Measurements from ENCODE around the gene VSTM4. TPM values are rescaled to one million over a fixed set of nuclear protein-coding genes. Genes with fewer than 3 reads are reported as not detected.

The VSTM4 gene
- total RNA-seq, 4 donors from 2014 or later = 1.8 to 4.0 (median 2.6) TPM

DNA sequence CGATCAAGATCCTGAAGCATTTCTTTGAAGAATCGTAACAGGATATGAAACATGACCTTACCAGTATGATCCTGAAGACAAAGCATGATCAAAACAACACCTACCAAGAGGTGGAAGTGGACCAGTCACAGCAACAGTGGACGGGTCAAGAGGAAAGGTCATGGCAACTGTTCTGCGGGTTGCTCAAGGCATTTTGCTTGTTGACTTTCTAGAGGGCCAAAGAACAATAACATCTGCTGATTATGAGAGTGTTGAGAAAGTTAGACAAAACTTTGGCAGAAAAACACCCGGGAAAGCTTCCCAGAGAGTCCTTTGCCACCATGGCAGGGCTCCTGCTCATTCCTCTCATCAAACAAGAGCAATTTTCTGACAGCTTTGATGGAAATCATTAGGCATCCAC, 110.1 kb downstream of the VSTM4 start:
- no peak overlapping the region for H3K27ac ChIP-seq
- H3K4me1 ChIP-seq = peaks cover 13 to 20% of the 10 kb centered on the region in 2 donors

DNA sequence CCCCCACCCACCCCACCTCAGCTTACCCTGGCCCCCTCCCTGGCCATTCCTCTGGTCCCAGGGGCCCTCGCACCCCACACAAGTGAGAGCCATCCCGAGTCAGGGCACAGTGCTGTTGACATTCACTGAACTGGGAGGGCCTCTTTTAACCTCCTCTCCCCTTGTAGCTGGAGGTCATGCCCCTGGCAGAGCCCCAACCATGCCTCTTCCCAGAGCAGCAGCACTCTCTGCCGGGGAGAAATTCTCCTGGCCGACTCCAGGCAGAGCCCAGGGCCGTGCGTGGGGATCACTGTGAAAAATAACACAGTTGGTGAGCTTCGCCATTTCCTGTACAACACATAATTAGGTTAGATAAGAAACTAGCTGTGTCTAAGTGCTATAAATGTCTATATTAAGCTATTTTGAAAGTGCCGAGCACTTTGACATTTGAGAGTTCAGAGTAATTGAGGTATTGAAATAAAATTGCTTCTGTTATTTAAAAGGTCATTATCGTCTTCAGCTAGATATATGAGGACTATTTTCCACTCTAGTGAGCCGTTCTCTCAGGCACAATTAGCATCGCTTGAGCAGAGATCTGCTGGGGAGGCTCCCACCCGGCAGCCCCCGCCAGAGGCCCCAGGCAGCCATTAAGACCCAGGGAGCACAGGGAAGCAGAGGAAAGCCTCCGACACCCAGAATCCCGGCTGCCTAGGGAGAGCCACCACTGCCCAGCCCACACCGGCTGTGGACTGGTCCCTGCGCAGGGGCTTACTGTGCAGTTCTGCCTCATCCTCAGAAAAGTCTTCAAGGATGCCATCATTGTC, 113.3 kb downstream of the VSTM4 start:
- no peak overlapping the region for H3K4me3 ChIP-seq
- H3K27ac ChIP-seq = no peak overlapping the region
- DNase-seq (no peak), ATAC-seq (no peak)
- H3K4me1 ChIP-seq = no peaks in the 10 kb centered on the region
- H3K36me3 ChIP-seq = no peaks in the 10 kb centered on the region
- no peaks in the 10 kb centered on the region for H3K27me3 ChIP-seq
- H3K9me3 ChIP-seq = no peaks in the 10 kb centered on the region
- TF ChIP-seq POLR2A (IDR thresholded peaks at IDR 0.05) = no peak
- TF ChIP-seq, protein P1, sequence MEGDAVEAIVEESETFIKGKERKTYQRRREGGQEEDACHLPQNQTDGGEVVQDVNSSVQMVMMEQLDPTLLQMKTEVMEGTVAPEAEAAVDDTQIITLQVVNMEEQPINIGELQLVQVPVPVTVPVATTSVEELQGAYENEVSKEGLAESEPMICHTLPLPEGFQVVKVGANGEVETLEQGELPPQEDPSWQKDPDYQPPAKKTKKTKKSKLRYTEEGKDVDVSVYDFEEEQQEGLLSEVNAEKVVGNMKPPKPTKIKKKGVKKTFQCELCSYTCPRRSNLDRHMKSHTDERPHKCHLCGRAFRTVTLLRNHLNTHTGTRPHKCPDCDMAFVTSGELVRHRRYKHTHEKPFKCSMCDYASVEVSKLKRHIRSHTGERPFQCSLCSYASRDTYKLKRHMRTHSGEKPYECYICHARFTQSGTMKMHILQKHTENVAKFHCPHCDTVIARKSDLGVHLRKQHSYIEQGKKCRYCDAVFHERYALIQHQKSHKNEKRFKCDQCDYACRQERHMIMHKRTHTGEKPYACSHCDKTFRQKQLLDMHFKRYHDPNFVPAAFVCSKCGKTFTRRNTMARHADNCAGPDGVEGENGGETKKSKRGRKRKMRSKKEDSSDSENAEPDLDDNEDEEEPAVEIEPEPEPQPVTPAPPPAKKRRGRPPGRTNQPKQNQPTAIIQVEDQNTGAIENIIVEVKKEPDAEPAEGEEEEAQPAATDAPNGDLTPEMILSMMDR (IDR thresholded peaks at IDR 0.05 in 4 of 5, conservative IDR thresholded peaks at IDR 0.05 in 1 of 5) = no peak
- in situ Hi-C loops (cut with MboI; ENCODE audit: low sequenced_read_pairs in 4 of 4) (no loop called here), intact Hi-C loops (cut with DNase I; ENCODE audit: low total_unique reads) (no loop called here)

More for the DNA sequence above, 110.1 kb downstream of the VSTM4 start:
- Histone ChIP-seq H3K36me3 (no peaks in the 10 kb centered on the region), H3K27me3 (no peaks in the 10 kb centered on the region), H3K9me3 (no peaks in the 10 kb centered on the region), H3K4me3 (no peak overlapping the region)
- intact Hi-C loops (cut with DNase I; ENCODE audit: low total_unique reads) (no loop called here), in situ Hi-C loops (cut with MboI; ENCODE audit: low sequenced_read_pairs in 4 of 4) (no loop called here)
- ATAC-seq = peak in 1 of 2 donors; percentile 56
- no peak for TF ChIP-seq POLR2A (IDR thresholded peaks at IDR 0.05)
- TF ChIP-seq, protein P1 (IDR thresholded peaks at IDR 0.05 in 4 of 5, conservative IDR thresholded peaks at IDR 0.05 in 1 of 5) = no peak
- DNase-seq = no peak

DNA sequence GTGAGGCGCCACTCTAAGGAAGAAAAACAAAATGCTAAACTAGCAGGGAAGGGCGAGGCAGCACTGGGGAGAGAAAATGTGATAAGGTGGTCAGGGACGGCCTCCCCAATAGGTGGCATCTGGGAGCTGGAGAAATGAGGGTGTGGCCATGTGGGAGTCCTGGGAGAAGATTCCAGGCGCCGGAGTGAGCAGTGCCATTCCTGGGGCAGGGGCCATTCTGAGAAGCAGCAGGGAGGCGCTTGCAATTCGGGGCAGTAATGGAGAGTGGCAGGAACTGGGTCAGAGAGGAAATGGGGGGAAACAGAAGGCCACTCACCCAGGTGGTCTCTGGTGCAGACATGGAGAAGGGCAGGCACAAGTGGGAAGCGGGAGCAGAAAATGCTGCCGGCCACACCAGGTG, 113.9 kb downstream of the VSTM4 start:
- Histone ChIP-seq H3K9me3 (no peaks in the 10 kb centered on the region), H3K4me3 (no peak overlapping the region), H3K27me3 (no peaks in the 10 kb centered on the region), H3K4me1 (no peaks in the 10 kb centered on the region), H3K36me3 (no peaks in the 10 kb centered on the region), H3K27ac (no peak overlapping the region)
- ATAC-seq (no peak), DNase-seq (no peak)
- no peak for TF ChIP-seq POLR2A (IDR thresholded peaks at IDR 0.05)
- in situ Hi-C loops (cut with MboI; ENCODE audit: low sequenced_read_pairs in 4 of 4) = no loop called here
- intact Hi-C loops (cut with DNase I; ENCODE audit: low total_unique reads) = no loop called here

DNA sequence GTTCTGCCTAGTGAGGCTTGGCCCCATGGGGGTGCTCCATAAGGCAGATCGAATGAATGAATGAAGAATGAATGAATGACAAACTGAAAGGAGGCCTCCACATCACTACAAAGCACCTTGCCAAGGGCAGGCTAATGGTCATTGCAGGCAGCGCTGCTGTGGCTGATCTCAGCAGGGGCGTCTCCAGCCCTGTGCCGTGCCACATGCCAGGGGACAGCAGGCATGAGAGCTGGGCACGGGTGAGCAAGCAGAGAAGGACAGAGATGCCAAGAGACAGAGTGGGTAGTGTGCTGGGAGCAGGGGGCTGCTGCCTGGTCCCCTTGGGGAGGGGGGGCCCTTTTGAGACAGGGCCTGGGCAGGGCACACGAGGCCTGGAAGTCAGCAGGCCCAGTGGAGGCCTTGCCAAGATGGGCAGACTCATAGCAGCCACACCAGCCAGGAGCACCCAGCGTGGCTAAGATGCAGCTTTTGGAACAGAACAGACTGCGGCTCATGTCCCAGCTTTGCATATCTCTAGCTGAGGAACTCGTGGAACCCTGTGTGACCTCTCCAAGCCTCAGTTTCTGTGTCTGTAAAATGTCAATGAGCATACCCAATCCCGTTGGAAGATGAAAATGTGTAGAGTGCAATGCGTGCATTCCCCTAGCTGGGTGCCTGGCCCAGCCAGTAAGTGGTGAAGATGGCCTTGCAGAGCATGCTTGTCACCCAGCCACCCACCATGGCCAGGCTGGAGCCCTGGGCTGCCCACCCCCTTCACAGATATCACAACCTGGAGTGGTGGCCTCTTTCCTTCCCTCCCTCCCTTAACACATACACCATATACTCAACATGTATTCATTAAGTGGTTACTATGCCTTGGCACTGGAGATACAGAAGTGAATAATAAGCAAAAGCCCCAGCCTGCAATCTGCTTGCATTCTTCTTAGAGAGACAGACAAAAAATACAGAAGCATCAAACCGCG, 114.6 kb downstream of the VSTM4 start:
- Histone ChIP-seq H3K9me3 (no peaks in the 10 kb centered on the region), H3K27ac (no peak overlapping the region), H3K4me3 (no peak overlapping the region), H3K27me3 (no peaks in the 10 kb centered on the region), H3K4me1 (no peaks in the 10 kb centered on the region), H3K36me3 (no peaks in the 10 kb centered on the region)
- no peak for ATAC-seq
- intact Hi-C loops (cut with DNase I; ENCODE audit: low total_unique reads) (no loop called here), in situ Hi-C loops (cut with MboI; ENCODE audit: low sequenced_read_pairs in 4 of 4) (no loop called here)
- TF ChIP-seq POLR2A (IDR thresholded peaks at IDR 0.05) = no peak
- TF ChIP-seq, protein P1 (IDR thresholded peaks at IDR 0.05 in 4 of 5, conservative IDR thresholded peaks at IDR 0.05 in 1 of 5) = no peak
- no peak for DNase-seq

DNA sequence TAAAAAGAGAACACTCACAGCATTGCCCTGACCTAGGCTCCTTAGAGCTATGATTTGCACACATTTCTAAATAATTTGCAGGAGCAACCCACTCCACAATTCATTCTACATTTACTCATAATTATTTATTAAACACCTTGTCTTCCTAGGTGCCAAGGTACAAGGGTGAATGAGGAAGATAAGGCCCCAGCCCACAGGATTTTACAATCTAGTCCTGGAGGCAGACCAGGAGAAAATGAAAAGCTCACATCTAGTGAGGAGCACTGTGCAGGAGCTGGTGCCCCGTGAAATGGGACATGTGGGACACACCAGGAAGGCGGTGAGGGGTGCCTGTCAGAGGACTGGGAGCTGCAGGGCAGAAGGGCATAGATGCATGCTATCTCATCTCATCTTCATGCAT, 116.0 kb downstream of the VSTM4 start:
- in situ Hi-C loops (cut with MboI; ENCODE audit: low sequenced_read_pairs in 4 of 4) (loop anchor here (25.0 kb wide), 3 partner anchors 363 to 513 kb away; partner anchors contain the start of gene DRGX (in 2 of the 4)), intact Hi-C loops (cut with DNase I; ENCODE audit: low total_unique reads) (no loop called here)
- Histone ChIP-seq H3K27ac (no peak overlapping the region), H3K4me3 (no peak overlapping the region), H3K4me1 (no peaks in the 10 kb centered on the region), H3K36me3 (no peaks in the 10 kb centered on the region), H3K27me3 (no peaks in the 10 kb centered on the region), H3K9me3 (no peaks in the 10 kb centered on the region)
- TF ChIP-seq, protein P1 (IDR thresholded peaks at IDR 0.05 in 4 of 5, conservative IDR thresholded peaks at IDR 0.05 in 1 of 5) = no peak
- TF ChIP-seq POLR2A (IDR thresholded peaks at IDR 0.05) = no peak
- ATAC-seq = no peak
- DNase-seq = no peak
